Vagina (tissue), 2 donors: ENCODE results near the gene OR2T35. TPM values are rescaled to one million over a fixed set of nuclear protein-coding genes. Genes with fewer than 3 reads are reported as not detected.
A peak's percentile ranks its signal among the peaks of the same experiment; 100 is the strongest.

ENCODE experiments used
- DNase-seq, 2 donors: peaks; one replicate each; pipeline ENCODE4 v3.0.0-alpha.2; 2017; ENCODE audit errors: extremely low spot score in 2 of 2
- H3K27ac ChIP-seq: fragments of 200-600 bp; sonication (generic); one replicate; pipeline ENCODE4 v1.5.1; 2019
- H3K27me3 ChIP-seq: fragments of 200-600 bp; sonication (generic); one replicate; pipeline ENCODE4 v1.5.1; 2019
- H3K36me3 ChIP-seq, 2 donors: fragments of 200-600 bp; sonication (generic); one replicate each; pipeline ENCODE4 v1.5.1; 2017 to 2019
- H3K4me1 ChIP-seq: fragments of 200-600 bp; sonication (generic); one replicate; pipeline ENCODE4 v1.5.1; 2019
- H3K4me3 ChIP-seq, 2 donors: fragments of 200-600 bp; sonication (generic); 1 replicate in 1 of 2; 2 replicates in 1 of 2; pipeline ENCODE4 v1.5.1; 2016 to 2019
- H3K9me3 ChIP-seq: fragments of 200-600 bp; sonication (generic); one replicate; pipeline ENCODE4 v1.5.1; 2019
- CTCF ChIP-seq, 3 experiments: fragments of 450-650 bp in 2 of 3; fragments of 200-600 bp in 1 of 3; sonication (generic) in 1 of 3; IDR thresholded peaks; one replicate each; pipeline ENCODE4 v1.5.1; 2017 to 2019; ENCODE audit warnings: antibody characterized with exemption in 3 of 3, mild to moderate bottlenecking in 2 of 3, moderate library complexity in 2 of 3
- POLR2A ChIP-seq, 2 donors: fragments of 450-650 bp; IDR thresholded peaks; one replicate each; pipeline ENCODE4 v1.6.1; 2017; ENCODE audit warnings: antibody characterized with exemption in 2 of 2, mild to moderate bottlenecking in 2 of 2, moderate library complexity in 2 of 2
- POLR2AphosphoS5 ChIP-seq, 2 donors: sonication (generic); formaldehyde crosslinking; IDR thresholded peaks; one replicate each; pipeline ENCODE4 v1.9.0; 2017; ENCODE audit warnings: antibody characterized with exemption in 2 of 2, mild to moderate bottlenecking in 2 of 2, low read depth in 1 of 2; ENCODE audit not compliant: insufficient read depth in 1 of 2
- intact Hi-C: fragments of 100-400 bp; cut with DNase I; formaldehyde crosslinking; loops from one replicate; pipeline ENCODE4 v1.15.1; 2023
- total RNA-seq: library from RNA; depleted of rRNA; stranded (reverse); fragments of >200 nt; gene quantifications from one replicate; pipeline ENCODE4 v1.2.3, GENCODE V29; 2016

OR2T35 gene
- total RNA-seq, 1 donor from 2014 or later, result not detected

GRCh38 chr1:248622570-248623001 is 22.5 kb downstream of the OR2T35 start:
- TF ChIP-seq CTCF (IDR thresholded peaks at IDR 0.05) (peak in 1 of 3 experiments; percentile 16), POLR2AphosphoS5 (IDR thresholded peaks at IDR 0.05; ENCODE audit: insufficient read depth in 1 of 2, low read depth in 1 of 2) (no peak)
- intact Hi-C loops, result no loop called here
- Histone ChIP-seq H3K4me3 (no peak overlapping the region), H3K36me3 (no peaks in the 10 kb centered on the region), H3K27ac (no peak overlapping the region), H3K27me3 (no peaks in the 10 kb centered on the region), H3K9me3 (no peaks in the 10 kb centered on the region), H3K4me1 (no peaks in the 10 kb centered on the region)
- DNase-seq, result no peak

- H3K27ac ChIP-seq, result no peak overlapping the region
- TF ChIP-seq POLR2AphosphoS5 (IDR thresholded peaks at IDR 0.05; ENCODE audit: insufficient read depth in 1 of 2, low read depth in 1 of 2), result no peak
- no peak for TF ChIP-seq POLR2A (IDR thresholded peaks at IDR 0.05)
- no peak for TF ChIP-seq CTCF (IDR thresholded peaks at IDR 0.05)
- no peak overlapping the region for H3K4me3 ChIP-seq
- no peaks in the 10 kb centered on the region for H3K36me3 ChIP-seq
- no peaks in the 10 kb centered on the region for H3K4me1 ChIP-seq
- no peaks in the 10 kb centered on the region for H3K27me3 ChIP-seq
- DNase-seq, result no peak
- H3K9me3 ChIP-seq, result no peaks in the 10 kb centered on the region
- intact Hi-C loops, result no loop called here
Measured at GRCh38 chr1:248621770-248622169, 23.3 kb downstream of the OR2T35 start.

- TF ChIP-seq POLR2A (IDR thresholded peaks at IDR 0.05), result no peak
- peak in 2 of 3 experiments; percentile 5 to 48 for TF ChIP-seq CTCF (IDR thresholded peaks at IDR 0.05)
- intact Hi-C loops, result no loop called here
- H3K4me3 ChIP-seq, result no peak overlapping the region
- no peaks in the 10 kb centered on the region for H3K36me3 ChIP-seq
- no peak for DNase-seq
- no peaks in the 10 kb centered on the region for H3K9me3 ChIP-seq
- no peak overlapping the region for H3K27ac ChIP-seq
- H3K4me1 ChIP-seq, result no peaks in the 10 kb centered on the region
- no peaks in the 10 kb centered on the region for H3K27me3 ChIP-seq
Measured at GRCh38 chr1:248618878-248619277, 26.2 kb downstream of the OR2T35 start.

GRCh38 chr1:248618119-248618518 is 27.0 kb downstream of the OR2T35 start:
- no peak for DNase-seq
- Histone ChIP-seq H3K27ac (no peak overlapping the region), H3K36me3 (no peaks in the 10 kb centered on the region), H3K9me3 (no peaks in the 10 kb centered on the region), H3K4me3 (no peak overlapping the region), H3K27me3 (no peaks in the 10 kb centered on the region), H3K4me1 (no peaks in the 10 kb centered on the region)
- TF ChIP-seq POLR2AphosphoS5 (IDR thresholded peaks at IDR 0.05; ENCODE audit: insufficient read depth in 1 of 2, low read depth in 1 of 2) (no peak), POLR2A (IDR thresholded peaks at IDR 0.05) (no peak), CTCF (IDR thresholded peaks at IDR 0.05) (no peak)
- intact Hi-C loops, result no loop called here

GRCh38 chr1:248613742-248614141 is 31.3 kb downstream of the OR2T35 start:
- no peak overlapping the region for H3K27ac ChIP-seq

More at GRCh38 chr1:248613742-248614141, 31.3 kb downstream of the OR2T35 start:
- Histone ChIP-seq H3K4me3 (no peak overlapping the region), H3K9me3 (no peaks in the 10 kb centered on the region), H3K36me3 (no peaks in the 10 kb centered on the region), H3K27me3 (no peaks in the 10 kb centered on the region), H3K4me1 (no peaks in the 10 kb centered on the region)
- intact Hi-C loops, result no loop called here
- no peak for DNase-seq
- TF ChIP-seq POLR2A (IDR thresholded peaks at IDR 0.05) (no peak), POLR2AphosphoS5 (IDR thresholded peaks at IDR 0.05; ENCODE audit: insufficient read depth in 1 of 2, low read depth in 1 of 2) (no peak), CTCF (IDR thresholded peaks at IDR 0.05) (no peak)
